ENCODE measurements around the gene TBXAS1.

The TBXAS1 gene

GRCh38 chr7:139829025-139829774 lies at the start of gene TBXAS1:
Gene TBXAS1 (plus strand): TSS chr7:139829264. CDS start chr7:139829391, 127 bp downstream.
- DNase-seq = peak; percentile 31 to 40

GRCh38 chr7:139782932-139783331 lies 46.1 kb upstream of the TBXAS1 start:
- DNase-seq = no peak

- no peak for DNase-seq
Observed at GRCh38 chr7:139783647-139784385, 45.2 kb upstream of the TBXAS1 start.

- no peak for DNase-seq
Observed at GRCh38 chr7:139784648-139785047, 44.4 kb upstream of the TBXAS1 start.

GRCh38 chr7:139791316-139791715 lies 37.7 kb upstream of the TBXAS1 start:
- DNase-seq = no peak

GRCh38 chr7:139797607-139798006 lies 31.5 kb upstream of the TBXAS1 start:
- DNase-seq = no peak

GRCh38 chr7:139798221-139798620 lies 30.8 kb upstream of the TBXAS1 start:
- DNase-seq = no peak

- no peak for DNase-seq
Observed at GRCh38 chr7:139798892-139799291, 30.2 kb upstream of the TBXAS1 start.

GRCh38 chr7:139799586-139799985 lies 29.5 kb upstream of the TBXAS1 start:
- no peak for DNase-seq

- no peak for DNase-seq
Observed at GRCh38 chr7:139804571-139804970, 24.5 kb upstream of the TBXAS1 start.

GRCh38 chr7:139807009-139807408 lies 22.1 kb upstream of the TBXAS1 start:
- DNase-seq = no peak

GRCh38 chr7:139808427-139808826 lies 20.6 kb upstream of the TBXAS1 start:
- no peak for DNase-seq

- no peak for DNase-seq
Observed at GRCh38 chr7:139808846-139809442, 20.1 kb upstream of the TBXAS1 start.

GRCh38 chr7:139811066-139811465 lies 18.0 kb upstream of the TBXAS1 start:
- DNase-seq = no peak

GRCh38 chr7:139813151-139813550 lies 15.9 kb upstream of the TBXAS1 start:
- no peak for DNase-seq

- DNase-seq = no peak
Observed at GRCh38 chr7:139813689-139814088, 15.4 kb upstream of the TBXAS1 start.

- no peak for DNase-seq
Observed at GRCh38 chr7:139817249-139817648, 11.8 kb upstream of the TBXAS1 start.

- DNase-seq = no peak
Observed at GRCh38 chr7:139820089-139820488, 9.0 kb upstream of the TBXAS1 start.

- DNase-seq = no peak
Observed at GRCh38 chr7:139821349-139822105, 7.5 kb upstream of the TBXAS1 start.

- DNase-seq = no peak
Observed at GRCh38 chr7:139822855-139823254, 6.2 kb upstream of the TBXAS1 start.

GRCh38 chr7:139823959-139824521 lies 5.0 kb upstream of the TBXAS1 start:
- no peak for DNase-seq

GRCh38 chr7:139825666-139826290 lies 3.3 kb upstream of the TBXAS1 start:
- DNase-seq = no peak

Data from CD4-positive, alpha-beta T cell treated with Interferon alpha-2 for 1 hour (primary cell).